ENCODE measurements around the gene KATNB1.

DNA sequence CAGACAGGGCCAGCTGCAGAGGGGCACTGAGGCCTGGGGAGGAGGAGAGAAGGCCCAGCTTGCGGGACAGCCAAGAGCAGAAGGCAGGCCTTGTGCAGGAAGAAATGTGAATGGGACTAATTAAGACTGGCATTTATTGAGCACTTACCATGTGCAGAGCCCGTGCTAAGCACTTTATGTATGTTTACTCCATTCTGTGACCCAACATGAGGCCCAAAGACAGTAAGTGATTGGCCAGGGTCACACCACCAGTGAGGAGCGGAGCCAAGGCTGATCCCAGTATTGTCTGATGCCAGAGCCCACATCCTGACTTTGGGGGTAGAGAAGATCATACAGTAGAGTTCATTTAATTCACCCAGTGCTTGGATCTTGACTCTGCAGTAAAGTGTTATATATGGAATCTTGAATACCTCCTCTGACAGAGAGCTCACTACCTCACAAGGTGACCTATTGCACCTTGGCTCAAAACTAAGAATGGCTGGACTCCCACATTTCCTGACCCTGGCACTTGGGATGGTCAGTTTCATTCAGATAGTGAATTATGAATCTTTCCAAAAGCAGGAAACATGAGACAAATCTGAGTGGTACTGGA lies 13.6 kb downstream of the KATNB1 start:
- TF ChIP-seq, protein P1, sequence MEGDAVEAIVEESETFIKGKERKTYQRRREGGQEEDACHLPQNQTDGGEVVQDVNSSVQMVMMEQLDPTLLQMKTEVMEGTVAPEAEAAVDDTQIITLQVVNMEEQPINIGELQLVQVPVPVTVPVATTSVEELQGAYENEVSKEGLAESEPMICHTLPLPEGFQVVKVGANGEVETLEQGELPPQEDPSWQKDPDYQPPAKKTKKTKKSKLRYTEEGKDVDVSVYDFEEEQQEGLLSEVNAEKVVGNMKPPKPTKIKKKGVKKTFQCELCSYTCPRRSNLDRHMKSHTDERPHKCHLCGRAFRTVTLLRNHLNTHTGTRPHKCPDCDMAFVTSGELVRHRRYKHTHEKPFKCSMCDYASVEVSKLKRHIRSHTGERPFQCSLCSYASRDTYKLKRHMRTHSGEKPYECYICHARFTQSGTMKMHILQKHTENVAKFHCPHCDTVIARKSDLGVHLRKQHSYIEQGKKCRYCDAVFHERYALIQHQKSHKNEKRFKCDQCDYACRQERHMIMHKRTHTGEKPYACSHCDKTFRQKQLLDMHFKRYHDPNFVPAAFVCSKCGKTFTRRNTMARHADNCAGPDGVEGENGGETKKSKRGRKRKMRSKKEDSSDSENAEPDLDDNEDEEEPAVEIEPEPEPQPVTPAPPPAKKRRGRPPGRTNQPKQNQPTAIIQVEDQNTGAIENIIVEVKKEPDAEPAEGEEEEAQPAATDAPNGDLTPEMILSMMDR (IDR thresholded peaks at IDR 0.05): no peak
- no peak for TF ChIP-seq POLR2A (IDR thresholded peaks at IDR 0.05)

Measured in right lobe of liver (tissue), 4 donors.